Effector memory CD8-positive, alpha-beta T cell (primary cell): Measurements from ENCODE around the gene ZBTB44.
A peak's percentile ranks its signal among the peaks of the same experiment; 100 is the strongest.

Experiments used
- ATAC-seq: fragments of 150-1000 bp; cut with Tn5 transposase; replicated peaks from 2 replicates; pipeline ENCODE4 v1.10.0; 2021; ENCODE audit warnings: mild to moderate bottlenecking, moderate library complexity
- DNase-seq, 3 experiments: peaks; one replicate each; pipeline ENCODE4 v3.0.0; 2021
- H3K27ac Mint-ChIP-seq, 2 donors: one replicate each; pipeline ENCODE4 v1.8.0; 2022; ENCODE audit warnings: mild to moderate bottlenecking in 2 of 2, mixed read lengths in 2 of 2, moderate library complexity in 2 of 2
- H3K27me3 Mint-ChIP-seq, 2 donors: one replicate each; pipeline ENCODE4 v1.8.0; 2022; ENCODE audit warnings: mixed read lengths in 2 of 2
- H3K36me3 Mint-ChIP-seq: one replicate; pipeline ENCODE4 v1.8.0; 2022; ENCODE audit warnings: mild to moderate bottlenecking, moderate library complexity, mixed read lengths; ENCODE audit not compliant: insufficient read depth
- H3K4me1 Mint-ChIP-seq, 2 donors: one replicate each; pipeline ENCODE4 v1.8.0; 2022; ENCODE audit warnings: low read depth in 2 of 2, mixed read lengths in 2 of 2
- H3K4me3 Mint-ChIP-seq, 2 donors: one replicate each; pipeline ENCODE4 v1.8.0; 2022; ENCODE audit warnings: mild to moderate bottlenecking in 2 of 2, mixed read lengths in 2 of 2, moderate library complexity in 2 of 2
- H3K9me3 Mint-ChIP-seq, 2 donors: one replicate each; pipeline ENCODE4 v1.8.0; 2022; ENCODE audit warnings: mixed read lengths in 2 of 2

Gene ZBTB44

DNA sequence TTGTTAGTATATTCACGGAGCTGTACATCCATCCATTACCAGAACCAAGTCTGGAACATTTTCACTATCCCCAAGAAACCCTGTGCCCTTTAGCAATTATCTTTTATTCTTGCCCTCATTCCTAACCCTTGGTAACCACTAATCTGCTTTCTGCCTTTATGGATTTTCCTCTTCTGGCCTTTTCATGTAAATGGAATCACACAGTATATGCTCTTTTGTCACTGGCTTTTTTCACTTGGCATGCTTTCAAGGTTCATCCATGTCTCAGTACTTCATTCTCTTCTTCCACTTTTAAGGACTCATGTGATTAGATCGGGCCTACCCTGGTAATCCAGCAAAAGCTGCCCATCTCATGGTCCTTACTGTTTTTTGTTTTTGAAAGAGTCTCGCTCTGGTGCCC, 11.0 kb upstream of the ZBTB44 start:
- no peaks in the 10 kb centered on the region for H3K4me1 Mint-ChIP-seq
- no peaks in the 10 kb centered on the region for H3K9me3 Mint-ChIP-seq
- ATAC-seq (no peak), DNase-seq (no peak)
- H3K36me3 Mint-ChIP-seq = no peaks in the 10 kb centered on the region
- no peak overlapping the region for H3K27ac Mint-ChIP-seq
- no peak overlapping the region for H3K4me3 Mint-ChIP-seq
- no peaks in the 10 kb centered on the region for H3K27me3 Mint-ChIP-seq

GRCh38 chr11:130323452-130324450, 9.0 kb upstream of the ZBTB44 start:
- Mint-ChIP-seq H3K9me3 (no peaks in the 10 kb centered on the region), H3K27me3 (no peaks in the 10 kb centered on the region), H3K27ac (no peak overlapping the region), H3K4me3 (no peak overlapping the region), H3K4me1 (no peaks in the 10 kb centered on the region), H3K36me3 (no peaks in the 10 kb centered on the region)
- no peak for ATAC-seq
- no peak for DNase-seq

- H3K27me3 Mint-ChIP-seq = no peaks in the 10 kb centered on the region
- H3K27ac Mint-ChIP-seq = no peak overlapping the region
- H3K9me3 Mint-ChIP-seq = no peaks in the 10 kb centered on the region
- DNase-seq (no peak), ATAC-seq (no peak)
- H3K4me1 Mint-ChIP-seq = no peaks in the 10 kb centered on the region
- no peaks in the 10 kb centered on the region for H3K36me3 Mint-ChIP-seq
- no peak overlapping the region for H3K4me3 Mint-ChIP-seq
Measured at GRCh38 chr11:130322126-130322525, 7.4 kb upstream of the ZBTB44 start.

GRCh38 chr11:130318031-130318673, 3.4 kb upstream of the ZBTB44 start:
- no peak overlapping the region for H3K27ac Mint-ChIP-seq
- no peak for DNase-seq
- H3K9me3 Mint-ChIP-seq = no peaks in the 10 kb centered on the region
- no peaks in the 10 kb centered on the region for H3K27me3 Mint-ChIP-seq
- H3K36me3 Mint-ChIP-seq = peaks cover 16% of the 10 kb centered on the region
- H3K4me1 Mint-ChIP-seq = peaks cover 13 to 20% of the 10 kb centered on the region in 2 donors
- H3K4me3 Mint-ChIP-seq = no peak overlapping the region
- ATAC-seq = no peak

DNA sequence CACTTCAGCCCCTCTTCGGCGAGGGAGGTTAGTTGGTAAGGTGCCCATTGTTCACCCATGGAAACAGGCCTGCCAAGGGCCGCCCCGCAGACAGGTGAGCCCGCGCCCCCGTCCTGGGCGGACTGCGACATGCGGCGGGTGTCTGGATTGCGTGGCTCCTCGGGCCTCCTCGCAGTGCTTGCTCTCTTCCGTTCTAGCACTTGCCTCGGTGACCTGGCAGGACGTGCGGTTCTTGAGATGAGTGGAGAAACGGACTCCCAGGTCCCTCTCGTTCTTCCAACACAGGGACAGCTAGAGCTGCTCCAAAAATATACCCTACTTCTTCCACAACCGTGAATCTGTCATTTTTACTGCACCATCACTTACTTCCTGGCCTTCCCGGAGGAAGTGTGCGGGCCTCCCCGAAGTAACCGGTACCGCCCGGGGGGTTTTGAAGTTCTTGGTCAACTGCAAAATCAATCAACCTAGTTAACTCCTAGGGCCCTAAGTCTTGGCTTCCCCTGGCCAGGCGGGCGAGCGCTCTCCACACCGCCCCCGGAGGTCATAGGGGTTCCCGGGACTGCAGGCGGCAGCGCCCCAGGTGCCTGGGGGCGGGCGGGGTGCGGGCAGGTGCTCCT, 745 bp upstream of the ZBTB44 start:
- Mint-ChIP-seq H3K27ac (peak overlapping the region; percentile 95 to 97), H3K9me3 (no peaks in the 10 kb centered on the region), H3K36me3 (peaks cover 22% of the 10 kb centered on the region), H3K27me3 (no peaks in the 10 kb centered on the region), H3K4me3 (peak overlapping the region; percentile 82 to 97), H3K4me1 (peaks cover 25 to 40% of the 10 kb centered on the region in 2 donors)
- peak; percentile 18 for ATAC-seq
- peak; percentile 19 to 35 (median 33) for DNase-seq

GRCh38 chr11:130314184-130314749, 450 bp downstream of the ZBTB44 start:
- peaks cover 28% of the 10 kb centered on the region for H3K36me3 Mint-ChIP-seq
- H3K27me3 Mint-ChIP-seq = no peaks in the 10 kb centered on the region
- peaks cover 31 to 47% of the 10 kb centered on the region in 2 donors for H3K4me1 Mint-ChIP-seq
- peak overlapping the region; percentile 82 to 97 for H3K4me3 Mint-ChIP-seq
- DNase-seq = peak; percentile 56 to 64 (median 58)
- peak; percentile 58 for ATAC-seq
- H3K9me3 Mint-ChIP-seq = no peaks in the 10 kb centered on the region
- peak overlapping the region; percentile 95 to 97 for H3K27ac Mint-ChIP-seq

- Mint-ChIP-seq H3K9me3 (no peaks in the 10 kb centered on the region), H3K27ac (peak overlapping the region; percentile 82 to 91), H3K36me3 (peaks cover 28% of the 10 kb centered on the region), H3K27me3 (no peaks in the 10 kb centered on the region), H3K4me3 (peak overlapping the region; percentile 82 to 97), H3K4me1 (peaks cover 38 to 54% of the 10 kb centered on the region in 2 donors)
- ATAC-seq = no peak
- no peak for DNase-seq
Measured at GRCh38 chr11:130313383-130314183, 1.1 kb downstream of the ZBTB44 start.

- Mint-ChIP-seq H3K27ac (peak overlapping the region in 1 of 2 donors; percentile 60), H3K4me1 (peaks cover 42 to 58% of the 10 kb centered on the region in 2 donors), H3K9me3 (no peaks in the 10 kb centered on the region), H3K4me3 (peak overlapping the region; percentile 82 to 97), H3K27me3 (no peaks in the 10 kb centered on the region), H3K36me3 (peaks cover 32% of the 10 kb centered on the region)
- ATAC-seq (no peak), DNase-seq (no peak)
Measured at GRCh38 chr11:130312046-130312445, 2.7 kb downstream of the ZBTB44 start.

DNA sequence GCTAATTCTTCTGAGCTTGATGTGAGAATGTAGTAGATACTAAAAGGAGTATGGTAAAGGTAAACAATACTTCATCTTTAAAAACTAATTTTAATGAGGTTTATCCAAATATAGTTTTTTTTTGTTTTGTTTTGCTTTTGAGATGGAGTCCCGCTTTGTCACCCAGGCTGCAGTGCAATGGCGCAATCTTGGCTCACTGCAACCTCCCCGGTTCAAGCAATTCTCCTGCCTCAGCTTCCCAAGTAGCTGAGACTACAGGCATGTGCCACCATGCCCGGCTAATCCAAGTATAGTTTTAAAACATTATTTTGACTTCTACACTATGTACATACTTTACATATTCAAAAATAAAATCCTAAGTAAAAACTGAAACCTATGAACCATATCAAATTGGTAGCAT, 4.1 kb downstream of the ZBTB44 start:
- Mint-ChIP-seq H3K4me1 (peaks cover 40 to 61% of the 10 kb centered on the region in 2 donors), H3K27me3 (no peaks in the 10 kb centered on the region), H3K27ac (peak overlapping the region in 1 of 2 donors; percentile 35), H3K36me3 (peaks cover 31% of the 10 kb centered on the region), H3K9me3 (no peaks in the 10 kb centered on the region), H3K4me3 (no peak overlapping the region)
- no peak for DNase-seq
- no peak for ATAC-seq

DNA sequence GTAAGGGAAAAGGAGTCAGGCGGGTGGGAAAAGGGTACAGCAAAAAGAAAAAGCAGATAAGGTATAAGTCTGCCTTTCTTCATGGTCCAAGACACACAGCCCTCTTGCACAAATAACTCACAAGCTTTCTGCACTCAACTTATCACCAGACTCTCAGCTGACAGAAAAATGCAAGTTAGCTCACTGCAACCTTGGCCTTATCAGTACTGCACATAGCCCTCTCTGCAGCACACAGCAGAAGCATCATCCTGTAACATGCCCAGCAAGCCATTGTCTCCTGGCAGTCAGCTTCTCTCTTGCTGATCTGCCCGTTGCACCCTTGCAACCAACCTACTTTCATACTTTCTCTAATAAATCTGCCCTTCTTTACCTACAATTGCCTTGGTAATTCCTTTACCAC, 5.8 kb downstream of the ZBTB44 start:
- Mint-ChIP-seq H3K4me1 (peaks cover 44 to 62% of the 10 kb centered on the region in 2 donors), H3K4me3 (peak overlapping the region in 1 of 2 donors; percentile 7), H3K36me3 (peaks cover 21% of the 10 kb centered on the region), H3K27me3 (no peaks in the 10 kb centered on the region), H3K27ac (peak overlapping the region; percentile 9 to 91), H3K9me3 (no peaks in the 10 kb centered on the region)
- no peak for DNase-seq
- ATAC-seq = no peak

GRCh38 chr11:130308059-130308458, 6.7 kb downstream of the ZBTB44 start:
- ATAC-seq = no peak
- H3K36me3 Mint-ChIP-seq = peaks cover 16% of the 10 kb centered on the region
- no peaks in the 10 kb centered on the region for H3K9me3 Mint-ChIP-seq
- H3K4me1 Mint-ChIP-seq = peaks cover 39 to 56% of the 10 kb centered on the region in 2 donors
- peak overlapping the region in 1 of 2 donors; percentile 35 for H3K27ac Mint-ChIP-seq
- DNase-seq = no peak
- no peaks in the 10 kb centered on the region for H3K27me3 Mint-ChIP-seq
- no peak overlapping the region for H3K4me3 Mint-ChIP-seq

DNA sequence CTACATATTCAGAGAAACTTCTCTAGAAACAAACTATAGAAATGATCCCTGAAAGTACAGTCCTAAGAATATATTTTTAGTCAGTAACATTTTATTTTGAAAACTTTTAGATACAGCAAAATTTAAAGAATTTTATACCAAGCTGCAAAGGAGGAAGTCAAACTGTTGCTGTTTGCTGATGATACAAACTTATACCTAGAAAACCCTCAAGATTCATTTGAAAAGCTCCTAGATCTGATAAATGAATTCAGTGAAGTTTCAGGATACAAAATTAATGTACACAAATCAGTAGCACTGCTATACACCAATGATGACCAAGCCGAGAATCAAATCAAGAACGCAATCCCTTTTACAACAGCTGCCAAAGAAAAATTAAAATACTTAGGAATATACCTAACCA, 10.1 kb downstream of the ZBTB44 start:
- ATAC-seq = no peak
- peaks cover 9% of the 10 kb centered on the region for H3K36me3 Mint-ChIP-seq
- H3K27me3 Mint-ChIP-seq = no peaks in the 10 kb centered on the region

More for the DNA sequence above, 10.1 kb downstream of the ZBTB44 start:
- no peaks in the 10 kb centered on the region for H3K9me3 Mint-ChIP-seq
- peak overlapping the region in 1 of 2 donors; percentile 4 for H3K4me3 Mint-ChIP-seq
- peak overlapping the region in 1 of 2 donors; percentile 13 for H3K27ac Mint-ChIP-seq
- no peak for DNase-seq
- H3K4me1 Mint-ChIP-seq = peaks cover 46 to 64% of the 10 kb centered on the region in 2 donors
